Dendritic cell treated with granulocyte-macrophage colony-stimulating factor and Interleukin-4, amounts not matched to agents 40 ng/mL and 50 ng/mL, for 4 days (primary cell): ENCODE measurements around the gene MLST8.
A peak's percentile ranks its signal among the peaks of the same experiment; 100 is the strongest.
"Not testable (repeated sequence)": the region's sequence is repeated elsewhere in the genome, so short reads cannot be mapped to it uniquely, and the experiment has no call there.

Source experiments
- H3K27ac Mint-ChIP-seq: one replicate; pipeline ENCODE4 v1.8.0; 2022; ENCODE audit warnings: mild to moderate bottlenecking, mixed read lengths
- H3K27me3 Mint-ChIP-seq: one replicate; pipeline ENCODE4 v1.8.0; 2022; ENCODE audit warnings: mild to moderate bottlenecking, mixed read lengths
- H3K36me3 Mint-ChIP-seq: one replicate; pipeline ENCODE4 v1.8.0; 2022; ENCODE audit warnings: low read depth, mixed read lengths
- H3K4me1 Mint-ChIP-seq: one replicate; pipeline ENCODE4 v1.8.0; 2022; ENCODE audit warnings: low read depth, mixed read lengths
- H3K4me3 Mint-ChIP-seq: one replicate; pipeline ENCODE4 v1.8.0; 2022; ENCODE audit warnings: mild to moderate bottlenecking, moderate library complexity, mixed read lengths
- H3K9me3 Mint-ChIP-seq: one replicate; pipeline ENCODE4 v1.8.0; 2022; ENCODE audit warnings: mixed read lengths
- intact Hi-C: fragments of 100-400 bp; cut with micrococcal nuclease; formaldehyde crosslinking; loops from one replicate; pipeline ENCODE4 v1.15.0; 2022

The MLST8 gene

DNA sequence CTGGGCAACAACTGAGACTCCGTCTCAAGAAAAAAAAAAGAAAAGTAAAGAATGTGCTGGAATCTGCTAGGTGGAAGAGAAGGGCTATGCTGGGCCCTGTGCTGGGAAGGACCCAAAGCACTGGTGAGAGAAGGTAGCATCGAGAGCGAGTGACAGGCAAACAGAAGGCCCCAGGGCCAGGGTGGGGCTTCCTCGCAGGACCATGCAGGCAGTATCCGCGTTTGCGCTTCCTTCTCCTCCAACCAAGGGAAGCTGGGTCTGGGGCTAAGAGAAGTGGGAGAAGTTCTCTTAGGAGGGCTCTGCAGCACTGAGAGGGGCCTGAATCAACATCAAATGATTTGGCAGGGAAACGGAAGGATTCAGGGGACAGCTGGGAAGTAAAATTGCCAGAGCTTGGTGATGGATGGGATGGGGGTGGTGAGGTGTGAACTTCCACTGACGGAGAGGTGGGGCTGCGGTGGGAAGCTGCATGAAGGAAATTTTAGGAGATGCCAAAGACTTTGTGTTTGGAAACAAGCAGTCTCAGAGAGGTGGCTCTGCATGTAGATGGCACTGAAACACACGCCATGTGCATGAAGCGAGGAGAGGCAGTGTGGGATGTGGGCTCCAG is 51.4 kb downstream of the MLST8 start:
- peak overlapping the region; percentile 9 for H3K27ac Mint-ChIP-seq
- intact Hi-C loops = no loop called here

DNA sequence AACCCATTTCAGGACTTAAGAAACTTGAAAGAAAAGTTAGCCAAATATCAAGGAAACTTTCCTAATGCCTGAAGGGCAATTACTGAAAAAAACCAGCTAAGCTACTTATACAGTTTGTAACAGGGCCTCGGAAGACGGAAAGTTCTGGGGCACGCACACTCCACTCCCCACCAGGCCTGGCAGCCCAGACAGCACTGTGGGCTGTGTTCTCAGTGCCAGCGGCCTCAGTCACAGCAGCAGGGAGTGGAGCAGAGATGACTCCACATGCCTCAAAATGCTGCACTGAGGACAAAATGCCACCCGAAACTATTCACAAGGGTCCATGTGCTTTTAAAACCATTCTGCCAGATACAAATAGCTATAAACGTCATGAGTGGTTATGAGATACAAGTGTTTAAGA is 52.5 kb downstream of the MLST8 start:
- no peaks in the 10 kb centered on the region for H3K9me3 Mint-ChIP-seq
- H3K4me1 Mint-ChIP-seq = no peaks in the 10 kb centered on the region
- H3K27ac Mint-ChIP-seq = no peak overlapping the region
- no peaks in the 10 kb centered on the region for H3K27me3 Mint-ChIP-seq
- H3K36me3 Mint-ChIP-seq = peaks cover 100% of the 10 kb centered on the region
- intact Hi-C loops = no loop called here
- no peak overlapping the region for H3K4me3 Mint-ChIP-seq

More for the DNA sequence above, 51.4 kb downstream of the MLST8 start:
- H3K36me3 Mint-ChIP-seq = peaks cover 91% of the 10 kb centered on the region
- no peak overlapping the region for H3K4me3 Mint-ChIP-seq
- no peaks in the 10 kb centered on the region for H3K27me3 Mint-ChIP-seq
- no peaks in the 10 kb centered on the region for H3K9me3 Mint-ChIP-seq
- peaks cover 5% of the 10 kb centered on the region for H3K4me1 Mint-ChIP-seq

DNA sequence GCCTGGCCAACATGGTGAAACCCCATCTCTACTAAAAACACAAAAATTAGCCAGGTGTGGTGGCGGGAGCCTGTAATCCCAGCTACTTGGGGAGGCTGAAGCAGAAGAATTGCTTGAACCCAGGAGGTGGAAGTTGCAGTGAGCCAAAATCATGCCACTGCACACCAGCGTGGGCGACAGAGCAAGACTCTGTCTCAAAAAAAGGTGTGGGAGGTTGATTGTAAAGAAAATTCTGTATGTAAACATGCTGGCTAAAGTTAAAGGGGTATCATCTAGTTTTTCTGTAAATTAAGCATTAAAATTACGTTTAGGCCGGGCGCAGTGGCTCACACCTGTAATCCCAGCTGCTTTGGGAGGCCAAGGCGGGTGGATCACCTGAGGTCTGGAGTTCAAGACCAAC is 53.3 kb downstream of the MLST8 start:
- H3K4me1 Mint-ChIP-seq, H3K4me3 Mint-ChIP-seq, H3K9me3 Mint-ChIP-seq, intact Hi-C loops, H3K27me3 Mint-ChIP-seq, H3K27ac Mint-ChIP-seq: not testable (repeated sequence)
- H3K36me3 Mint-ChIP-seq = peaks cover 100% of the 10 kb centered on the region
